Measurements from ENCODE around the gene PCSK5. TPM values are rescaled to one million over a fixed set of nuclear protein-coding genes. Genes with fewer than 3 reads are reported as not detected.
A peak's percentile ranks its signal among the peaks of the same experiment; 100 is the strongest.

PCSK5 gene
- polyA plus RNA-seq, 1 donor (not counting 4 experiments of a cell fraction or from before 2014, with no cell fraction given): 1.9 TPM

GRCh38 chr9:75889577-75889976, 896 bp upstream of the PCSK5 start:
- no peaks in the 10 kb centered on the region for H3K79me2 ChIP-seq (ENCODE audit: control insufficient read depth, insufficient read depth, low read length)
- H3K4me3 ChIP-seq (ENCODE audit: control insufficient read depth in 2 of 3, extremely low read depth in 1 of 3, insufficient read depth in 2 of 3, low read depth in 1 of 3, low read length in 3 of 3): peak overlapping the region; percentile 64 to 83 (median 74)
- dilution Hi-C loops (cut with MboI; ENCODE audit: extremely low pct_ligation_motif_present, low sequenced_read_pairs): loop anchor here (25.0 kb wide), 1 partner anchor 627 kb away; no protein-coding TSS in a partner anchor
- peak overlapping the region; percentile 65 for H3K9ac ChIP-seq (ENCODE audit: control insufficient read depth, extremely low read depth, insufficient read depth, low read length)
- DNase-seq (ENCODE audit: low read depth, low spot score): no peak
- H3K9me1 ChIP-seq (ENCODE audit: control insufficient read depth, extremely low read depth, insufficient read depth, low read length): no peaks in the 10 kb centered on the region
- H3K27me3 ChIP-seq (ENCODE audit: control insufficient read depth, extremely low read depth, insufficient read depth, low read length): peaks cover 10% of the 10 kb centered on the region
- no peaks in the 10 kb centered on the region for H4K20me1 ChIP-seq (ENCODE audit: control insufficient read depth, extremely low read depth, insufficient read depth, low read length)
- peaks cover 17% of the 10 kb centered on the region for H3K4me1 ChIP-seq (ENCODE audit: control insufficient read depth, extremely low read depth, insufficient read depth, low read length)
- no peaks in the 10 kb centered on the region for H3K36me3 ChIP-seq (ENCODE audit: control insufficient read depth in 2 of 2, extremely low read depth in 1 of 2, insufficient read depth in 2 of 2, low read length in 2 of 2)
- H3K4me2 ChIP-seq (ENCODE audit: control insufficient read depth, extremely low read depth, insufficient read depth, low read depth, low read length): peak overlapping the region; percentile 73
- TF ChIP-seq, protein P1, sequence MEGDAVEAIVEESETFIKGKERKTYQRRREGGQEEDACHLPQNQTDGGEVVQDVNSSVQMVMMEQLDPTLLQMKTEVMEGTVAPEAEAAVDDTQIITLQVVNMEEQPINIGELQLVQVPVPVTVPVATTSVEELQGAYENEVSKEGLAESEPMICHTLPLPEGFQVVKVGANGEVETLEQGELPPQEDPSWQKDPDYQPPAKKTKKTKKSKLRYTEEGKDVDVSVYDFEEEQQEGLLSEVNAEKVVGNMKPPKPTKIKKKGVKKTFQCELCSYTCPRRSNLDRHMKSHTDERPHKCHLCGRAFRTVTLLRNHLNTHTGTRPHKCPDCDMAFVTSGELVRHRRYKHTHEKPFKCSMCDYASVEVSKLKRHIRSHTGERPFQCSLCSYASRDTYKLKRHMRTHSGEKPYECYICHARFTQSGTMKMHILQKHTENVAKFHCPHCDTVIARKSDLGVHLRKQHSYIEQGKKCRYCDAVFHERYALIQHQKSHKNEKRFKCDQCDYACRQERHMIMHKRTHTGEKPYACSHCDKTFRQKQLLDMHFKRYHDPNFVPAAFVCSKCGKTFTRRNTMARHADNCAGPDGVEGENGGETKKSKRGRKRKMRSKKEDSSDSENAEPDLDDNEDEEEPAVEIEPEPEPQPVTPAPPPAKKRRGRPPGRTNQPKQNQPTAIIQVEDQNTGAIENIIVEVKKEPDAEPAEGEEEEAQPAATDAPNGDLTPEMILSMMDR (optimal IDR thresholded peaks at IDR 0.05 in 1 of 3, IDR thresholded peaks at IDR 0.05 in 1 of 3, conservative IDR thresholded peaks at IDR 0.05 in 1 of 3; ENCODE audit: extremely low read depth in 1 of 3, insufficient read depth in 2 of 3, low read length in 3 of 3): no peak
- no peak for TF ChIP-seq EZH2 (IDR thresholded peaks at IDR 0.05; ENCODE audit: low read length)
- FAIRE-seq: no peak
- no peaks in the 10 kb centered on the region for H3K9me3 ChIP-seq (ENCODE audit: control insufficient read depth, low read depth, low read length)
- peak overlapping the region; percentile 63 for H3K27ac ChIP-seq (ENCODE audit: control insufficient read depth, insufficient read depth, low read length)
- H2AFZ ChIP-seq (ENCODE audit: control insufficient read depth, low read length): peak overlapping the region; percentile 64

GRCh38 chr9:75889977-75890471, 449 bp upstream of the PCSK5 start:
- no peaks in the 10 kb centered on the region for H3K79me2 ChIP-seq (ENCODE audit: control insufficient read depth, insufficient read depth, low read length)
- H4K20me1 ChIP-seq (ENCODE audit: control insufficient read depth, extremely low read depth, insufficient read depth, low read length): no peaks in the 10 kb centered on the region
- H2AFZ ChIP-seq (ENCODE audit: control insufficient read depth, low read length): peak overlapping the region; percentile 64
- no peaks in the 10 kb centered on the region for H3K36me3 ChIP-seq (ENCODE audit: control insufficient read depth in 2 of 2, extremely low read depth in 1 of 2, insufficient read depth in 2 of 2, low read length in 2 of 2)
- no peaks in the 10 kb centered on the region for H3K9me3 ChIP-seq (ENCODE audit: control insufficient read depth, low read depth, low read length)
- FAIRE-seq (peak; percentile 90), DNase-seq (ENCODE audit: low read depth, low spot score) (no peak)
- no peak for TF ChIP-seq EZH2 (IDR thresholded peaks at IDR 0.05; ENCODE audit: low read length)
- TF ChIP-seq, protein P1 (optimal IDR thresholded peaks at IDR 0.05 in 1 of 3, IDR thresholded peaks at IDR 0.05 in 1 of 3, conservative IDR thresholded peaks at IDR 0.05 in 1 of 3; ENCODE audit: extremely low read depth in 1 of 3, insufficient read depth in 2 of 3, low read length in 3 of 3): no peak
- peak overlapping the region; percentile 64 to 83 (median 74) for H3K4me3 ChIP-seq (ENCODE audit: control insufficient read depth in 2 of 3, extremely low read depth in 1 of 3, insufficient read depth in 2 of 3, low read depth in 1 of 3, low read length in 3 of 3)
- peak overlapping the region; percentile 65 for H3K9ac ChIP-seq (ENCODE audit: control insufficient read depth, extremely low read depth, insufficient read depth, low read length)
- peak overlapping the region; percentile 63 for H3K27ac ChIP-seq (ENCODE audit: control insufficient read depth, insufficient read depth, low read length)
- no peaks in the 10 kb centered on the region for H3K9me1 ChIP-seq (ENCODE audit: control insufficient read depth, extremely low read depth, insufficient read depth, low read length)
- peaks cover 10% of the 10 kb centered on the region for H3K27me3 ChIP-seq (ENCODE audit: control insufficient read depth, extremely low read depth, insufficient read depth, low read length)
- H3K4me1 ChIP-seq (ENCODE audit: control insufficient read depth, extremely low read depth, insufficient read depth, low read length): peaks cover 17% of the 10 kb centered on the region
- dilution Hi-C loops (cut with MboI; ENCODE audit: extremely low pct_ligation_motif_present, low sequenced_read_pairs): loop anchor here (25.0 kb wide), 1 partner anchor 628 kb away; no protein-coding TSS in a partner anchor
- peak overlapping the region; percentile 73 for H3K4me2 ChIP-seq (ENCODE audit: control insufficient read depth, extremely low read depth, insufficient read depth, low read depth, low read length)
